H1 (cell line): ENCODE data around the gene DIAPH2. TPM values are rescaled to one million over a fixed set of nuclear protein-coding genes. Genes with fewer than 3 reads are reported as not detected.

Source experiments
- CTCF ChIA-PET: fragments of 300-600 bp; sonication (Branson Sonifier 250); formaldehyde crosslinking; loops from one replicate; lab custom pipeline; 2021; ENCODE audit not compliant: partially characterized antibody; lab: Charles Lee
- POLR2A ChIA-PET: fragments of 300-600 bp; sonication (Branson Sonifier 250); formaldehyde crosslinking; loops from one replicate; lab custom pipeline; 2021; ENCODE audit warnings: inconsistent platforms; ENCODE audit not compliant: partially characterized antibody; lab: Charles Lee
- DNase-seq, 2 experiments: peaks; one replicate each; pipeline versions ENCODE4 v3.0.0 to v3.0.0-alpha.2; 2010 to 2022; ENCODE audit warnings: low spot score in 2 of 2, low read depth in 1 of 2, mixed read lengths in 1 of 2
- FAIRE-seq: peaks from 2 replicates; lab custom pipeline; 2011; peaks lifted over from hg19 to GRCh38; lab: Jason Lieb, UNC
- H2AFZ ChIP-seq: 2 replicates; pipeline ENCODE4 v1.8.1; 2012; ENCODE audit warnings: low read length, inconsistent platforms
- H2AK5ac ChIP-seq: 2 replicates; pipeline ENCODE4 v1.6.1; 2013; ENCODE audit warnings: low read depth, low read length
- H2BK120ac ChIP-seq: replicated peaks from 2 replicates; pipeline ENCODE3; 2013; ENCODE audit warnings: low read depth, low read length, inconsistent platforms
- H2BK12ac ChIP-seq: 2 replicates; pipeline ENCODE4 v1.6.1; 2013; ENCODE audit warnings: low read depth, low read length
- H2BK15ac ChIP-seq: 2 replicates; pipeline ENCODE4 v1.6.1; 2013; ENCODE audit warnings: low read length
- H2BK20ac ChIP-seq: 2 replicates; pipeline ENCODE4 v1.6.1; 2013; ENCODE audit warnings: low read length
- H2BK5ac ChIP-seq: 2 replicates; pipeline ENCODE4 v1.6.1; 2013; ENCODE audit warnings: low read depth, low read length
- H3K14ac ChIP-seq: 2 replicates; pipeline ENCODE4 v1.6.1; 2013; ENCODE audit warnings: inconsistent platforms; ENCODE audit not compliant: insufficient read length
- H3K18ac ChIP-seq: 2 replicates; pipeline ENCODE4 v1.6.1; 2013; ENCODE audit warnings: low read length; ENCODE audit errors: extremely low read depth
- H3K23ac ChIP-seq: 2 replicates; pipeline ENCODE4 v1.6.1; 2013; ENCODE audit warnings: inconsistent platforms; ENCODE audit not compliant: insufficient read length
- H3K23me2 ChIP-seq: 2 replicates; pipeline ENCODE4 v1.6.1; 2013; ENCODE audit warnings: low read depth, low read length
- H3K27ac ChIP-seq: 2 replicates; pipeline ENCODE4 v1.6.1; 2011; ENCODE audit warnings: low read depth, low read length, inconsistent platforms
- H3K27me3 ChIP-seq, 4 experiments: replicated peaks in 1 of 4; 1 replicate in 1 of 4; 2 replicates in 3 of 4; pipeline versions ENCODE4 v1.6.1 to v1.8.1; 2011 to 2013; ENCODE audit warnings: low read length in 3 of 4, mild to moderate bottlenecking in 3 of 4, inconsistent platforms in 2 of 4, mixed read lengths in 2 of 4, moderate library complexity in 1 of 4; ENCODE audit not compliant: control insufficient read depth in 3 of 4, insufficient read depth in 3 of 4; ENCODE audit errors: extremely low read depth in 1 of 4
- H3K36me3 ChIP-seq, 4 experiments: 2 replicates each; pipeline versions ENCODE4 v1.6.1 to v1.8.1; 2011 to 2013; ENCODE audit warnings: mild to moderate bottlenecking in 4 of 4, low read length in 3 of 4, moderate library complexity in 2 of 4, control low read depth in 1 of 4, inconsistent platforms in 1 of 4; ENCODE audit not compliant: insufficient read depth in 4 of 4, control insufficient read depth in 2 of 4
- H3K4ac ChIP-seq: replicated peaks from 2 replicates; pipeline ENCODE3; 2013; ENCODE audit warnings: low read length, low read depth, mixed read lengths, inconsistent platforms; ENCODE audit not compliant: insufficient read length
- H3K4me1 ChIP-seq, 4 experiments: replicated peaks in 1 of 4; 1 replicate in 1 of 4; 2 replicates in 3 of 4; pipeline versions ENCODE4 v1.6.1 to v1.8.1; 2011 to 2013; ENCODE audit warnings: low read length in 3 of 4, inconsistent platforms in 2 of 4, mixed read lengths in 1 of 4; ENCODE audit not compliant: insufficient read depth in 4 of 4, control insufficient read depth in 3 of 4
- H3K4me2 ChIP-seq, 2 experiments: 2 replicates each; pipeline versions ENCODE4 v1.6.1 to v1.8.1; 2011 to 2013; ENCODE audit warnings: low read depth in 2 of 2, low read length in 2 of 2, control low read depth in 1 of 2, inconsistent platforms in 1 of 2, mild to moderate bottlenecking in 1 of 2; ENCODE audit not compliant: insufficient read depth in 1 of 2
- H3K4me3 ChIP-seq, 4 experiments: fragments of 200-600, 300-600 bp in 1 of 4; sonication (generic), shearing (Covaris generic), sonication (Bioruptor Twin) in 1 of 4; 2 replicates each; pipeline versions ENCODE4 v1.5.1 to v1.8.1; 2011 to 2016; ENCODE audit warnings: low read length in 4 of 4, low read depth in 3 of 4, control low read depth in 2 of 4, inconsistent platforms in 2 of 4, mild to moderate bottlenecking in 2 of 4, mixed read lengths in 1 of 4, moderate library complexity in 1 of 4; ENCODE audit not compliant: insufficient read depth in 2 of 4; ENCODE audit errors: extremely low read depth in 1 of 4
- H3K56ac ChIP-seq: replicated peaks from 2 replicates; pipeline ENCODE3; 2013; ENCODE audit warnings: low read depth, mild to moderate bottlenecking, mixed read lengths, low read length, inconsistent platforms; ENCODE audit not compliant: insufficient read length
- H3K79me1 ChIP-seq: 2 replicates; pipeline ENCODE4 v1.6.1; 2013; ENCODE audit warnings: low read depth, low read length, control low read depth
- H3K79me2 ChIP-seq, 2 experiments: 2 replicates each; pipeline versions ENCODE4 v1.6.1 to v1.8.1; 2012 to 2013; ENCODE audit warnings: low read length in 2 of 2, mild to moderate bottlenecking in 2 of 2, inconsistent platforms in 1 of 2; ENCODE audit not compliant: insufficient read depth in 2 of 2, control insufficient read depth in 1 of 2
- H3K9ac ChIP-seq, 4 experiments: replicated peaks in 1 of 4; 1 replicate in 1 of 4; 2 replicates in 3 of 4; pipeline versions ENCODE4 v1.6.1 to v1.8.1; 2011 to 2013; ENCODE audit warnings: low read depth in 3 of 4, low read length in 3 of 4, control low read depth in 2 of 4, mild to moderate bottlenecking in 2 of 4, moderate library complexity in 2 of 4, inconsistent platforms in 1 of 4; ENCODE audit errors: extremely low read depth in 1 of 4
- H3K9me3 ChIP-seq, 2 experiments: 2 replicates each; pipeline versions ENCODE4 v1.6.1 to v1.8.1; 2012 to 2013; ENCODE audit warnings: mild to moderate bottlenecking in 2 of 2, moderate library complexity in 2 of 2, control low read depth in 1 of 2, inconsistent platforms in 1 of 2, low read depth in 1 of 2, low read length in 1 of 2, mixed read lengths in 1 of 2; ENCODE audit not compliant: insufficient read depth in 2 of 2
- H4K20me1 ChIP-seq, 2 experiments: replicated peaks in 1 of 2; 2 replicates each; pipeline versions ENCODE3 to v1.8.1; 2011 to 2013; ENCODE audit warnings: inconsistent platforms in 2 of 2, low read length in 2 of 2, mild to moderate bottlenecking in 1 of 2; ENCODE audit not compliant: insufficient read depth in 2 of 2, control insufficient read depth in 1 of 2
- H4K5ac ChIP-seq: 2 replicates; pipeline ENCODE4 v1.6.1; 2013; ENCODE audit warnings: low read length, low read depth, mixed read lengths, inconsistent platforms; ENCODE audit not compliant: insufficient read length
- H4K8ac ChIP-seq: 2 replicates; pipeline ENCODE4 v1.8.0; 2013; ENCODE audit warnings: mild to moderate bottlenecking, moderate library complexity, low read length, inconsistent platforms; ENCODE audit not compliant: insufficient read depth; ENCODE audit errors: extremely low read depth
- H4K91ac ChIP-seq: replicated peaks from 2 replicates; pipeline ENCODE3; 2013; ENCODE audit warnings: low read length, mixed read lengths, inconsistent platforms; ENCODE audit not compliant: insufficient read length
- BRCA1 ChIP-seq: IDR thresholded peaks from 2 replicates; pipeline ENCODE4 v1.6.1; 2012; ENCODE audit warnings: low read depth, low read length, improper control_type of control experiment
- CEBPB ChIP-seq: IDR thresholded peaks from 2 replicates; pipeline ENCODE4 v1.6.1; 2012; ENCODE audit warnings: low read depth, low read length
- HDAC6 ChIP-seq: IDR thresholded peaks from one replicate; pipeline ENCODE4 v1.7.1; 2012; ENCODE audit warnings: low read depth, mild to moderate bottlenecking, inconsistent platforms, low read length, moderate library complexity
- RFX5 ChIP-seq: IDR thresholded peaks from 2 replicates; pipeline ENCODE4 v1.6.1; 2011; ENCODE audit warnings: low read depth, low read length, improper control_type of control experiment, borderline replicate concordance
- RNF2 ChIP-seq: fragments of 200-900, 300-1000 bp; sonication (generic); IDR thresholded peaks from 2 replicates; pipeline ENCODE4 v1.7.1; 2016; ENCODE audit warnings: borderline replicate concordance, low read depth, mild to moderate bottlenecking, antibody characterized with exemption, low read length; ENCODE audit not compliant: poor library complexity, severe bottlenecking; ENCODE audit errors: missing control alignments
- SIN3A ChIP-seq, 2 experiments: IDR thresholded peaks in 1 of 2; conservative IDR thresholded peaks in 1 of 2; 2 replicates each; pipeline ENCODE4 v1.6.1; 2011 to 2012; ENCODE audit warnings: low read length in 2 of 2, improper control_type of control experiment in 1 of 2, low read depth in 1 of 2, mild to moderate bottlenecking in 1 of 2
- WGBS, 2 experiments: shearing (Covaris generic) in 1 of 2; methylation state at CpG; one replicate each; pipeline versions ENCODE4 v1.1.6 to v1.1.7; 2013 to 2015; ENCODE audit warnings: low lambda C conversion rate in 2 of 2, mixed read lengths in 2 of 2, inconsistent platforms in 1 of 2, low coverage in 1 of 2, missing lambda C conversion rate in 1 of 2; ENCODE audit not compliant: insufficient replicate concordance in 2 of 2, insufficient coverage in 1 of 2, insufficient read length in 1 of 2; ENCODE audit errors: extremely low coverage in 1 of 2, missing lambda C conversion rate in 1 of 2; 5-methylcytosine and 5-hydroxymethylcytosine counted together
- polyA plus RNA-seq, 7 experiments: library from polyadenylated mRNA; depleted of rRNA in 3 of 7; stranded (reverse) in 5 of 7; unstranded in 2 of 7; fragments of >200 nt in 5 of 7; fragments of 200-250 nt in 2 of 7; gene quantifications; 1 replicate in 5 of 7; 2 replicates in 1 of 7; 4 replicates in 1 of 7; pipeline versions ENCODE4 v1.2.1 to v1.2.3, GENCODE V29; 2011 to 2013; ENCODE audit warnings: missing spikeins in 2 of 7, mixed read lengths in 2 of 7
- total RNA-seq: library from RNA; stranded (reverse); fragmentation: NEBNext Ultra II Directional; extraction: Animal tissue kit (Norgen Biotek cat#: 25700); gene quantifications from 2 replicates; pipeline ENCODE4 v1.2.1, GENCODE V29; 2021

The DIAPH2 gene
- total and polyA plus RNA-seq, 2 of the 8 experiments (the other 6 are each of a cell fraction or from before 2014, with no cell fraction given), result 4.4 to 24.3 TPM

DNA sequence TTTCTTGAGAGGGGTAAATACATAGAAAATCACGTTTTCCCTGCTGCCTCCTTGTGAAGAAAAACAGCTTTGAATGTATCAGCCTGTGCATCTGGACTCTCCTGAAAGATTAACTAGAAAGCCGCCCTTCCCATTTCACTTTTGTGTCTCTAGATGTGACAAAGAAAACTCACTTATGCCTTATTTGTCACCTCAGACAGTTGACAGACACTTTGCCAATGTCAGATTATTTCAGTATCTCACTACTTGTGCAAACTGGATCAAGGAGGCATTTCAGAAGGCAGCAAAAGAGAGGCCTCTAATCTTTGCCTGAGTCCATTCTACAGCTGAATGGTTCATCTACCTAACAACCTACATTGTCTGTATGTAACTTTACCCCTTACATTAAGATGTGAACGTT is 954.0 kb downstream of the DIAPH2 start:
- Histone ChIP-seq H3K18ac (no peak overlapping the region), H2BK15ac (no peak overlapping the region), H3K79me1 (no peaks in the 10 kb centered on the region), H3K4me3 (no peak overlapping the region), H4K20me1 (no peaks in the 10 kb centered on the region), H3K56ac (no peak overlapping the region), H3K4me1 (peaks cover 2 to 5% (median 4%) of the 10 kb centered on the region in 4 experiments; a peak in 5 of 7 replicates), H3K9me3 (no peaks in the 10 kb centered on the region), H3K79me2 (no peaks in the 10 kb centered on the region), H4K5ac (no peak overlapping the region), H2BK5ac (no peak overlapping the region), H3K9ac (no peak overlapping the region), H3K4ac (no peak overlapping the region), H3K36me3 (no peaks in the 10 kb centered on the region), H2BK120ac (peak overlapping the region; percentile 33), H3K4me2 (no peak overlapping the region), H2BK12ac (no peak overlapping the region), H3K27ac (no peak overlapping the region), H2BK20ac (no peak overlapping the region), H4K91ac (no peak overlapping the region), H3K23ac (no peak overlapping the region), H3K14ac (no peak overlapping the region), H4K8ac (no peak overlapping the region), H3K27me3 (no peaks in the 10 kb centered on the region), H2AFZ (no peak overlapping the region), H3K23me2 (no peaks in the 10 kb centered on the region), H2AK5ac (no peak overlapping the region)
- FAIRE-seq, result peak; percentile 66
- DNase-seq, result no peak
- ChIA-PET POLR2A (interaction anchor here (1.6 kb wide), 1 partner anchor 10 kb away, joined by 3 read pairs; no protein-coding TSS in a partner anchor), CTCF (no interaction called here)
- 64% methylated on average over 3 of the region's 3 CpGs; no CpG with 5 or more reads in 1 of the 2 experiments for WGBS, 2 experiments
- TF ChIP-seq RNF2 (no peak), SIN3A (conservative IDR thresholded peaks at IDR 0.05 in 1 of 2, IDR thresholded peaks at IDR 0.05 in 1 of 2; ENCODE audit: low read depth in 1 of 2, low read length in 2 of 2) (no peak), RFX5 (no peak), HDAC6 (no peak), BRCA1 (no peak), CEBPB (no peak)
